ENCODE measurements around the gene VPS45.
A peak's percentile ranks its signal among the peaks of the same experiment; 100 is the strongest.
"Not testable (repeated sequence)": the region's sequence is repeated elsewhere in the genome, so short reads cannot be mapped to it uniquely, and the experiment has no call there.

VPS45 gene

GRCh38 chr1:150161747-150162581, 94.4 kb downstream of the VPS45 start:
- DNase-seq = peak; percentile 50

- DNase-seq = no peak
These were observed 94.9 kb downstream of the VPS45 start for GRCh38 chr1:150162582-150162861.

- DNase-seq = peak; percentile 100
These were observed 95.5 kb downstream of the VPS45 start for GRCh38 chr1:150162862-150163706.

GRCh38 chr1:150164224-150164623, 96.6 kb downstream of the VPS45 start:
- DNase-seq = no peak

- DNase-seq = no peak
These were observed 97.2 kb downstream of the VPS45 start for GRCh38 chr1:150164779-150165178.

GRCh38 chr1:150165622-150166612, 98.3 kb downstream of the VPS45 start:
- peak; percentile 57 for DNase-seq

- no peak for DNase-seq
These were observed 101.5 kb downstream of the VPS45 start for GRCh38 chr1:150168960-150169601.

- no peak for DNase-seq
These were observed 104.2 kb downstream of the VPS45 start for GRCh38 chr1:150171801-150172200.

GRCh38 chr1:150173141-150173585, 105.6 kb downstream of the VPS45 start:
- no peak for DNase-seq

GRCh38 chr1:150176593-150176992, 109.0 kb downstream of the VPS45 start:
- no peak for DNase-seq

GRCh38 chr1:150178548-150178947, 111.0 kb downstream of the VPS45 start:
- DNase-seq = no peak

GRCh38 chr1:150179867-150180266, 112.3 kb downstream of the VPS45 start:
- no peak for DNase-seq

- no peak for DNase-seq
These were observed 112.9 kb downstream of the VPS45 start for GRCh38 chr1:150180474-150180873.

GRCh38 chr1:150182247-150182646, 114.7 kb downstream of the VPS45 start:
- DNase-seq = no peak

- no peak for DNase-seq
These were observed 115.5 kb downstream of the VPS45 start for GRCh38 chr1:150183061-150183460.

- DNase-seq = no peak
These were observed 117.9 kb downstream of the VPS45 start for GRCh38 chr1:150185481-150185880.

GRCh38 chr1:150186438-150186788, 118.8 kb downstream of the VPS45 start:
- DNase-seq = not testable (repeated sequence)

GRCh38 chr1:150186789-150187559, 119.4 kb downstream of the VPS45 start:
- DNase-seq = peak; percentile 53

GRCh38 chr1:150187560-150187931, 120.0 kb downstream of the VPS45 start:
- no peak for DNase-seq

- DNase-seq = peak; percentile 66
These were observed 124.4 kb downstream of the VPS45 start for GRCh38 chr1:150192012-150192411.

- DNase-seq = no peak
These were observed 126.9 kb downstream of the VPS45 start for GRCh38 chr1:150194381-150195031.

Data from HCEC 1CT (cell line).